Activated CD4-positive, alpha-beta memory T cell treated with anti-CD3 and anti-CD28 coated beads for 36 hours (primary cell): ENCODE data around the gene ZFP69. TPM values are rescaled to one million over a fixed set of nuclear protein-coding genes. Genes with fewer than 3 reads are reported as not detected.

ENCODE experiments used
- CTCF ChIA-PET: fragments of 350-600 bp; sonication (Branson Sonifier 250); formaldehyde crosslinking; loops from one replicate; lab custom pipeline; 2021; ENCODE audit warnings: antibody characterized with exemption, inconsistent platforms; lab: Charles Lee
- POLR2A ChIA-PET: fragments of 350-600 bp; sonication (Branson Sonifier 250); formaldehyde crosslinking; loops from one replicate; lab custom pipeline; 2021; ENCODE audit warnings: antibody characterized with exemption; lab: Charles Lee
- DNase-seq: peaks from one replicate; pipeline ENCODE4 v3.0.0-alpha.2; 2020
- H3K27ac Mint-ChIP-seq: one replicate; pipeline ENCODE4 v1.8.0; 2021; ENCODE audit warnings: mixed read lengths
- H3K27me3 Mint-ChIP-seq: one replicate; pipeline ENCODE4 v1.8.0; 2021; ENCODE audit warnings: mixed read lengths
- H3K36me3 Mint-ChIP-seq: one replicate; pipeline ENCODE4 v1.8.0; 2021; ENCODE audit warnings: mixed read lengths
- H3K4me1 Mint-ChIP-seq: one replicate; pipeline ENCODE4 v1.8.0; 2021; ENCODE audit warnings: low read depth, mixed read lengths
- H3K4me3 Mint-ChIP-seq: one replicate; pipeline ENCODE4 v1.8.0; 2021; ENCODE audit warnings: mild to moderate bottlenecking, mixed read lengths
- H3K9me3 Mint-ChIP-seq: one replicate; pipeline ENCODE4 v1.8.0; 2021; ENCODE audit warnings: mixed read lengths
- intact Hi-C: fragments of 100-400 bp; cut with micrococcal nuclease; formaldehyde crosslinking; loops from one replicate; pipeline ENCODE4 v1.15.1; 2023
- total RNA-seq, 2 experiments: library from RNA; stranded (reverse); gene quantifications; one replicate each; pipeline ENCODE4 v1.2.3, GENCODE V29; 2021

The ZFP69 gene
- total RNA-seq: 1 to 10 TPM; 3.9 to 4.5 TPM

GRCh38 chr1:40476924-40477677 lies at the start of gene ZFP69:
TSS of gene ZFP69 (plus strand) at chr1:40477290. CDS start at chr1:40479362, 2,072 bp downstream.
- ChIA-PET POLR2A (interaction anchor here (1.1 to 2.6 kb wide), 2 partner anchors 27 to 103 kb away, joined by 3 to 13 read pairs; partner anchors contain the start of genes SMAP2 and ZFP69B), CTCF (interaction anchor here (0.9 to 1.8 kb wide), 2 partner anchors 325 to 333 kb away, joined by 3 to 6 read pairs; no protein-coding TSS in a partner anchor)
- peaks cover 33% of the 10 kb centered on the region for H3K36me3 Mint-ChIP-seq
- peak; percentile 77 for DNase-seq
- peak within 1 kb of the TSS; percentile 78 for H3K4me3 Mint-ChIP-seq
- peaks cover 19% of the 10 kb centered on the region for H3K4me1 Mint-ChIP-seq
- H3K27me3 Mint-ChIP-seq: no peaks in the 10 kb centered on the region
- peak within 1 kb of the TSS; percentile 65 for H3K27ac Mint-ChIP-seq
- intact Hi-C loops: loop anchor here (1.0 to 2.0 kb wide), 2 partner anchors 26 to 32 kb away; partner anchors contain the start of gene EXO5
- peaks cover 57% of the 10 kb centered on the region for H3K9me3 Mint-ChIP-seq

DNA sequence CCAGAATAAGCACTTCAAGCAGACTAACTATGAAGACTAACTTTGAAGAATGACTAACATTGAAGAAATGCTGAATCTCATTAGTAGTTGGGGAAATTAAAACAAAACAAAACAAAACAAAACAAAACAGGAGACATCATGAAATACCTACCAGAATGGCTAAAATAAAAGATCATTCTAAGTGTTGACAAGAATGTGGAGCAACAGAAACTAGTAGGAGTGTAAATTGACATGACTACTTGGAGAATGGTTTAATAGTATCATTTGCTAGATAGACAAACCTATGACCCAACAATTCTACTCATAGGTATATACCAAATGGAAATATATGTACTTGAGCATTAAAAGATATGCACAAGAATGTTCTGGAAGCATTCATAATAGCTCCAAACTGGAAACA lies 45.7 kb upstream of the ZFP69 start:
- no peaks in the 10 kb centered on the region for H3K27me3 Mint-ChIP-seq
- intact Hi-C loops: loop anchor here (10.0 kb wide), 1 partner anchor 277 kb away; no protein-coding TSS in a partner anchor
- H3K36me3 Mint-ChIP-seq: peaks cover 8% of the 10 kb centered on the region
- no peak for DNase-seq
- no peaks in the 10 kb centered on the region for H3K9me3 Mint-ChIP-seq
- ChIA-PET POLR2A (interaction anchor here (0.5 kb wide), 1 partner anchor 306 kb away, joined by 3 read pairs; no protein-coding TSS in a partner anchor), CTCF (interaction anchor here (1.1 kb wide), 1 partner anchor 529 kb away, joined by 3 read pairs; no protein-coding TSS in a partner anchor)
- no peak overlapping the region for H3K27ac Mint-ChIP-seq
- no peaks in the 10 kb centered on the region for H3K4me1 Mint-ChIP-seq
- H3K4me3 Mint-ChIP-seq: no peak overlapping the region

GRCh38 chr1:40432644-40433390 lies 44.3 kb upstream of the ZFP69 start:
- intact Hi-C loops: loop anchor here (10.0 kb wide), 1 partner anchor 278 kb away; no protein-coding TSS in a partner anchor
- no peaks in the 10 kb centered on the region for H3K4me1 Mint-ChIP-seq
- no peaks in the 10 kb centered on the region for H3K9me3 Mint-ChIP-seq
- POLR2A ChIA-PET: no interaction called here
- H3K36me3 Mint-ChIP-seq: peaks cover 3% of the 10 kb centered on the region
- no peak overlapping the region for H3K27ac Mint-ChIP-seq
- H3K4me3 Mint-ChIP-seq: no peak overlapping the region
- DNase-seq: no peak
- H3K27me3 Mint-ChIP-seq: no peaks in the 10 kb centered on the region
- CTCF ChIA-PET: interaction anchor here (0.6 to 1.2 kb wide), 2 partner anchors 31 to 288 kb away, joined by 3 read pairs; no protein-coding TSS in a partner anchor

DNA sequence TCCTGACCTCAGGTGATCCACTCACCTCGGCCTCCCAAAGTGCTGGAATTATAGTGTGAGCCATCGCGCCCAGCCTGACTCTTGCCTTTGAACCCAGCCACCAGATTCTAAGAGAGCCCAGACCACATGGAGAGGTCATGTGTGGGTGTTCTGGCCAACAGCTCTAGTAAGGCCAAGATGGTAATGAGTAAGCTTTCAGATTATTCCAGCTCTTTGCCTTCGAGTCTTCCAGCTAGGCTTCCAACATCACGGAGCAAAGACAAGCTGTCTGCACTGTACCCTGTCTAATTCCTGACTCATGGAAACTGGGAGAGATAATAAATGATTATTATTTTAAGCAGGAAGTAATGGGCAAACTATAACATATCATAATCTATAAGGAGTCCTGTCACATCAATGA lies 41.6 kb upstream of the ZFP69 start:
- Mint-ChIP-seq H3K27ac (no peak overlapping the region), H3K36me3 (peaks cover 3% of the 10 kb centered on the region), H3K4me1 (no peaks in the 10 kb centered on the region), H3K4me3 (no peak overlapping the region), H3K9me3 (no peaks in the 10 kb centered on the region), H3K27me3 (no peaks in the 10 kb centered on the region)
- ChIA-PET POLR2A (no interaction called here), CTCF (interaction anchor here (0.8 to 3.4 kb wide), 4 partner anchors 31 to 311 kb away, joined by 3 to 14 read pairs (median 4); no protein-coding TSS in a partner anchor)
- intact Hi-C loops: loop anchor here (10.0 kb wide), 1 partner anchor 281 kb away; no protein-coding TSS in a partner anchor
- no peak for DNase-seq

- Mint-ChIP-seq H3K27me3 (no peaks in the 10 kb centered on the region), H3K4me3 (no peak overlapping the region), H3K9me3 (no peaks in the 10 kb centered on the region), H3K4me1 (no peaks in the 10 kb centered on the region), H3K36me3 (peaks cover 4% of the 10 kb centered on the region), H3K27ac (no peak overlapping the region)
- no peak for DNase-seq
- ChIA-PET CTCF (interaction anchor here (0.8 to 3.4 kb wide), 4 partner anchors 31 to 311 kb away, joined by 3 to 14 read pairs (median 4); no protein-coding TSS in a partner anchor), POLR2A (no interaction called here)
- intact Hi-C loops: loop anchor here (10.0 kb wide), 1 partner anchor 281 kb away; no protein-coding TSS in a partner anchor
Measured at GRCh38 chr1:40435876-40436275, 41.2 kb upstream of the ZFP69 start.

- no peak overlapping the region for H3K4me3 Mint-ChIP-seq
- ChIA-PET CTCF (interaction anchor here (0.5 to 3.4 kb wide), 20 partner anchors 10 to 367 kb away, joined by 3 to 23 read pairs (median 3); no protein-coding TSS in a partner anchor), POLR2A (no interaction called here)
- no peak for DNase-seq
- intact Hi-C loops: loop anchor here (10.0 kb wide), 1 partner anchor 284 kb away; no protein-coding TSS in a partner anchor
- no peak overlapping the region for H3K27ac Mint-ChIP-seq
- H3K36me3 Mint-ChIP-seq: peaks cover 1% of the 10 kb centered on the region
- H3K27me3 Mint-ChIP-seq: no peaks in the 10 kb centered on the region
- no peaks in the 10 kb centered on the region for H3K4me1 Mint-ChIP-seq
- H3K9me3 Mint-ChIP-seq: no peaks in the 10 kb centered on the region
Measured at GRCh38 chr1:40438391-40439015, 38.6 kb upstream of the ZFP69 start.

- POLR2A ChIA-PET: no interaction called here
- intact Hi-C loops: loop anchor here (10.0 kb wide), 1 partner anchor 284 kb away; no protein-coding TSS in a partner anchor
- H3K9me3 Mint-ChIP-seq: no peaks in the 10 kb centered on the region
Measured at GRCh38 chr1:40439247-40439646, 37.8 kb upstream of the ZFP69 start.

DNA sequence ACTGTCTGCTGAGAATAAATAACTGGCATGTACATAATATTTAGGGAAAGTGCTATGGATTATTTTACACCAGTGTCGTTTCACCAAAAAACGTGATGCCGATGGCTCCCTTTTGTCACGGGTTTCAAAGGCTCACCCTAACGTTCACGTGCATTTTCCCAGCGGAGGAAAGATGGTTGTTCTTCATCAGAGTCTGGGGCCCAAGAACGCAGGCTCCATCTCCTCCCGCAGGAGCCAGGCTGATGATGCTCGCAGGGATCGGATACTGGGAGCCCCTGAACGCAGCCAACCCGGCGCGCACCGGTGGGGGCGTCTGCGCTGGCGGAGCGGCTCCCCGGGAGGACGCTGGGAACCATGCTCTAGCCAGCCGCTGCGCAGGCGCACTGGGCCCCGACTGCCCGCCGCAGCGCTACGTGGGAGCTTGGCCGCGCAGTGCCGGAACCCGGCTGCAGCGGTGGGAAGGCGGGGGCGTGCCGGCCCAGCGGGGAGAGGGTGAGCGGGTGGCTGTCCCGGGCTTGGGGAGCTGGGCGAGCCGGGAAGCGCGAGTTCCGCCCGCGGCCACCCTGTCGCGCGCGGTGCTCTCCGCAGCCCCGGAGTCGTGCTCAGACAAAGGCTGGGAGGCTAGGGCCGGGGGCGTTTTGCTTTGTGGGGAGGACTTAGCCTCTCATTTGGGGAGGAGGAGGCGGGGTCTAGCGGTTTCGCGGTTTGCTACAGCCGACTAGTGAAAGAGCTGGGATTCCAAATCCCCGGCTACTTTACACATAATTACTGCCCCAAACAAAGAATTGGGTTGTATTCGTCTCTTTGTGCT lies 27.2 kb upstream of the ZFP69 start, which contains the start of gene ZFP69B:
Gene ZFP69B (plus strand): TSS at position 793 of the 811 bp plus-strand sequence. CDS start 486 bp downstream, outside the sequence.
- Mint-ChIP-seq H3K4me1 (peaks cover 32% of the 10 kb centered on the region), H3K27me3 (no peaks in the 10 kb centered on the region), H3K27ac (peak within 1 kb of the TSS; percentile 97), H3K9me3 (peaks cover 50% of the 10 kb centered on the region), H3K4me3 (peak within 1 kb of the TSS; percentile 78), H3K36me3 (peaks cover 59% of the 10 kb centered on the region)
- ChIA-PET CTCF (interaction anchor here (1.1 to 3.7 kb wide), 7 partner anchors 12 to 306 kb away, joined by 3 to 22 read pairs (median 6); partner anchors contain the start of genes EXO5 and ZNF684), POLR2A (interaction anchor here (0.6 to 2.1 kb wide), 12 partner anchors 9 to 242 kb away, joined by 3 to 21 read pairs (median 5); partner anchors contain the start of genes EXO5, NFYC, SMAP2 and ZFP69)
- intact Hi-C loops: loop anchor here (2.0 to 10.0 kb wide), 3 partner anchors 65 to 245 kb away; partner anchors contain the start of genes NFYC and ZMPSTE24
- peak; percentile 94 for DNase-seq

More at GRCh38 chr1:40439247-40439646, 37.8 kb upstream of the ZFP69 start:
- Mint-ChIP-seq H3K4me3 (no peak overlapping the region), H3K27me3 (no peaks in the 10 kb centered on the region), H3K36me3 (peaks cover 6% of the 10 kb centered on the region), H3K27ac (no peak overlapping the region), H3K4me1 (no peaks in the 10 kb centered on the region)
- CTCF ChIA-PET: interaction anchor here (0.7 to 3.4 kb wide), 7 partner anchors 9 to 296 kb away, joined by 3 to 23 read pairs (median 6); no protein-coding TSS in a partner anchor
- DNase-seq: no peak

- H3K36me3 Mint-ChIP-seq: peaks cover 59% of the 10 kb centered on the region
- CTCF ChIA-PET: interaction anchor here (0.7 to 2.0 kb wide), 8 partner anchors 28 to 1053 kb away, joined by 3 to 10 read pairs (median 4); partner anchors contain the start of genes EXO5 and ZNF684
- peaks cover 51% of the 10 kb centered on the region for H3K9me3 Mint-ChIP-seq
- no peaks in the 10 kb centered on the region for H3K27me3 Mint-ChIP-seq
- POLR2A ChIA-PET: interaction anchor here (0.6 to 2.1 kb wide), 12 partner anchors 9 to 241 kb away, joined by 3 to 21 read pairs (median 6); partner anchors contain the start of genes EXO5, NFYC, SMAP2 and ZFP69
- intact Hi-C loops: loop anchor here (1.0 to 10.0 kb wide), 6 partner anchors 27 to 244 kb away; partner anchors contain the start of genes EXO5, NFYC, ZFP69 and ZMPSTE24
- peaks cover 34% of the 10 kb centered on the region for H3K4me1 Mint-ChIP-seq
- DNase-seq: peak; percentile 94
- H3K4me3 Mint-ChIP-seq: peak overlapping the region; percentile 78
- peak overlapping the region; percentile 97 for H3K27ac Mint-ChIP-seq
Measured at GRCh38 chr1:40450495-40451237, 26.4 kb upstream of the ZFP69 start.
